ENCODE measurements around the gene BLID.

The BLID gene

GRCh38 chr11:122115524-122116379 is at the start of gene BLID:
Gene BLID, minus strand, starts transcription at chr11:122116215. Its CDS starts 293 bp downstream, at chr11:122115922.
- peak; percentile 56 for DNase-seq (ENCODE audit: low read depth)

- DNase-seq (ENCODE audit: low read depth), result peak; percentile 87
Measured at GRCh38 chr11:122163053-122163819, 47.2 kb upstream of the BLID start.

- peak; percentile 90 for DNase-seq (ENCODE audit: low read depth)
Measured at GRCh38 chr11:122162095-122162494, 46.1 kb upstream of the BLID start.

GRCh38 chr11:122160841-122161590 is 45.0 kb upstream of the BLID start:
- no peak for DNase-seq (ENCODE audit: low read depth)

- no peak for DNase-seq (ENCODE audit: low read depth)
Measured at GRCh38 chr11:122159861-122160260, 43.8 kb upstream of the BLID start.

GRCh38 chr11:122159173-122159721 is 43.2 kb upstream of the BLID start:
- peak; percentile 65 for DNase-seq (ENCODE audit: low read depth)

GRCh38 chr11:122158171-122158570 is 42.2 kb upstream of the BLID start:
- no peak for DNase-seq (ENCODE audit: low read depth)

- DNase-seq (ENCODE audit: low read depth), result no peak
Measured at GRCh38 chr11:122157653-122158161, 41.7 kb upstream of the BLID start.

GRCh38 chr11:122156940-122157382 is 40.9 kb upstream of the BLID start:
- DNase-seq (ENCODE audit: low read depth), result no peak

- DNase-seq (ENCODE audit: low read depth), result no peak
Measured at GRCh38 chr11:122155765-122156527, 39.9 kb upstream of the BLID start.

GRCh38 chr11:122154994-122155393 is 39.0 kb upstream of the BLID start:
- DNase-seq (ENCODE audit: low read depth), result no peak

GRCh38 chr11:122154227-122154626 is 38.2 kb upstream of the BLID start:
- no peak for DNase-seq (ENCODE audit: low read depth)

- DNase-seq (ENCODE audit: low read depth), result no peak
Measured at GRCh38 chr11:122153746-122154145, 37.7 kb upstream of the BLID start.

- no peak for DNase-seq (ENCODE audit: low read depth)
Measured at GRCh38 chr11:122150216-122151124, 34.5 kb upstream of the BLID start.

- DNase-seq (ENCODE audit: low read depth), result no peak
Measured at GRCh38 chr11:122149202-122149601, 33.2 kb upstream of the BLID start.

GRCh38 chr11:122146475-122146874 is 30.5 kb upstream of the BLID start:
- DNase-seq (ENCODE audit: low read depth), result peak; percentile 74

- DNase-seq (ENCODE audit: low read depth), result no peak
Measured at GRCh38 chr11:122145715-122146274, 29.8 kb upstream of the BLID start.

- no peak for DNase-seq (ENCODE audit: low read depth)
Measured at GRCh38 chr11:122144752-122145151, 28.7 kb upstream of the BLID start.

GRCh38 chr11:122141725-122142124 is 25.7 kb upstream of the BLID start:
- no peak for DNase-seq (ENCODE audit: low read depth)

- peak; percentile 92 for DNase-seq (ENCODE audit: low read depth)
Measured at GRCh38 chr11:122140500-122140899, 24.5 kb upstream of the BLID start.

All from iris pigment epithelial cell (primary cell).